GOT3 (cell line): Measurements from ENCODE around the gene RNF220.
A peak's percentile ranks its signal among the peaks of the same experiment; 100 is the strongest.

Experiments used
- DNase-seq: peaks from one replicate; lab custom pipeline; 2025; ENCODE audit warnings: mixed read lengths; lab: John Stamatoyannopoulos, UW

Gene RNF220

DNA sequence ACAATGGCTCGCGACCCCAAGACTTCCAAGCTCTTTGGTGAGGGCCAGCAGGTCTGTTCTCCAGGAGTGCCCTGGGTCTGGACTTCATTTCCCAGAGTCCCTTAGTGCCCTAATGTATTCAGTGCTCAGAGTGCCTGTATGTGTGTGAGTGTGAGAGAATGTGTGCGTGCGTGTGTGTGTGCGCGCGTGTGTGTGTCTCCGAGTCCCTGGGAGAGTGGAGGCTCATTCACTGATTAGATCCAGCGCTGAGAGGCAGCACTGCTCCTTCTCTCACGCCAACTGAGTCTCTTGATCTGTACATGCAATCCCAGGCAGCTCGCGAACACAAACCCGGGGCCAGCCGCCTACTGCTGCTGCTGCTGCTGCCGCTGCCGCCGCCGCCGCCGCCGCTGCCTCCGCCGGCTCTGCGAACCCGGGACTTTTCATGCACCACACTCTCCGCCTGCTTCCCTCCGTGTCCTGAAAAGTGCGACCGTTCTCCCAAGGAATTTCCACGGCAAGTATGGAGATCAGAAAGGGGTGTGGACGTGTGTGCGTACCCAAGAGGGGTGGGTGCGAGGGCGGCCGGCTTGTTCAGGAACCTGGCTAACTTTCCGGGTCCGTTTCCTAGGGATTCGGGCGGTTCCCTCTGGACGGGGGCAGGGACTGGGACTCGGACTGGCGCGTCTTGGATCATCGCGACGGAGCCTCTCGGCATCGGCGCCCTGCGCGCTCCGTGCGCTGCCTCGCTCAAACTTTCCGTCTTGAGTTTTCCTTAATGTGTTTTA lies at the start of gene RNF220:
TSS of gene RNF220 (plus strand) at position 225 of the 767 bp plus-strand sequence.
- peak; percentile 32 for DNase-seq

DNA sequence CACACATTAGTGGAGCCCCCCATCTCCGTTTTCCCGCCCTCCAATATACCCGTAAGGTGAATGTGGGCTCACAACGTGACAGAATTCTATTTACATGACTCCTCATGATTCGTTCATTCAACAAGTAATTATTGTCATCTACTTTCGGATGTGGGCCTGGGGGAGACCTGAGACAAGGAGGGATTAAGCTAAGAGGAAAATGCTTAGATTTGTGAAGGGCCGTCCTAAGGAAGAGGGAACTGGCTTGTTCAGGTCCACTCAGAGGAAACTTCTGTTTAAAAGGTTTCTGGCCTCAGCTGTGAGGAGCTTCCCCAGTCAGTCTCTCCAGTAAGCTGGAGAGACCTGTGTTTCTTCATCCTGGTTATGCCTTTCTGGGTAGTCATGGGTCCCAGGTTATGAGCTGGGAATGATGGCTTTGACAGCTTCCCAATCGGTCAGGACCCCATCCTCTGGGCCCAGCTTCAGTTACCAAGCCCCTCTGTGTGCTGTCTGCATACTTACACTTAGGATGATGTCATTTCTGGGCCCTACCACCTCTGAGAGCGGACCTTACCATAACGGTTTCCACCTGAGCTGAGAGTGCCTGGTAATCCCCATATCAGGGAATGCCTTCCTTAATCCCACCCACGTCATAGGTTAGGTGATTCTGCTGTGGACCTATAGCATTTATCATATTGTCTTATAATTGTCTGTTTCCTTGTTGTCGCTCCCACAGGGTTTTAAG lies 49.3 kb upstream of the RNF220 start:
- no peak for DNase-seq

DNA sequence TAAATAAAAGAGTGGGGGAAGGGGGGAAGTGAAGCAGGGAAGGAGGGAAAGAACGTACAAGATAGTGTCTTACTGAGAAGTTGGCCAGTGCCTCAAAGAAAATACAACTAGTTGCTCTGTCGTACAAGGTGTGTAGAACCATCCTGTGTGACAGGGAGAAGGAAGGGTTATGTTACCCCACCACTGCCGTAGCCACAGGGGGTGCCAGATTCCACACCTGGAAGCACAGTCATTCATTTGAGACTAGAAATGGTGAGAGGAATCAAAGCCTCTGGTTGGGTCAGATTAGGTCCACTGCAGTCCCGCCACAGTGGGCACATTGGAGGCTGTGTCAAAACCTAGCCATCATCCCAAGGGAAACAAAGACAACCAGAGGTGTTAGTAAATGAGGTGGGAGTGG lies 47.3 kb upstream of the RNF220 start:
- no peak for DNase-seq

DNA sequence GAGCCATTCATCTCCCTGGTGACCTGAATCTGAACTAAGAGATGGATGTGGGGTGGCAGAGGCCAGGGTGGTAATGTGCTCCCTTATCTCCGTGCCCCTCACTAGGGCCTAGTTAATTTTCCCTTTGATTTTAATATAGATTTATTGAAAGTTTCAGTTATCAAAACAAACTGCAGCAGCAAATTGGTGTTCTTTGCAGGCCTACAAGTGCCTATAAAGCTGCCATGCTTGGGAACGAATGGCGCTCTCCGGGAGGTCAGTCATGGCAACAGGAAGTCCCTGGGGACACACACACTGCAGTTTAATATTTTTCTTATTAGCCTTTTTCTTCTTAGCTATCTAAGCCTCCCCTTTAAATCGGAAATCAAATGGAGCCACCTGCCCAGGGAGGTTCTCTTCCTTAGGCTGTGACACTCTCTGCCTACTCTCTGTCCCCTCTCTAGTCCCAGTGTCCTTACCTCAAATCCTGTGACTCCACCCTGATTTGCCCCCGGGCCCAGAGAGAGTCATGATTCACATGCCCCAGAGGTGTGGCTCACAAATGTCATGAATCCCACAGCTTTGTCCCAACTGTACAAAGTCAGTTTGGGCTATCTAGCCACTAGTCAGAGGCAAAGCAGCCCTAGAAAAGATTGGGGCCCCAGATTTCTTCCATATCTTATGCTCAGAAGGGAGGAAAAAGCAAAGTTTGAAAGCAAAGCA lies 45.7 kb upstream of the RNF220 start:
- DNase-seq: no peak

DNA sequence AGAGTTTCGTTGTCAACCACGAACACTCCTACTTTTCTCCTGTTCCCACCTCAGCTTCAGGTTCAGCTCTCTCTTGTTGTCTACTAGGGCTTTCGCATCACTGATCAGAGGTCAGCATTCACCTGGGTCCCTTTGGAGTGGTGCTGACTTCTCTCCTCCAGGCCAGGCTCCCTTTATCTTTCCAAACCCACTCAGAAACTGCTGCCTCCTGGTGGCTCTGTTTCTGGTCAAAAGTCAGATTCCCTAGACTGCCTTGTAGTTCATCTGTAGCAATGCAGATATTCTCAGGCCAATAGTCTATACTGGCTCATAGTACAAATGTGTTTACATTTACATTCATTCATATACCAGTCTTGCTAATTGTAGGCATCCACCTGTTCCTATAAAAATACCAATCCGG lies 43.6 kb upstream of the RNF220 start:
- no peak for DNase-seq

DNA sequence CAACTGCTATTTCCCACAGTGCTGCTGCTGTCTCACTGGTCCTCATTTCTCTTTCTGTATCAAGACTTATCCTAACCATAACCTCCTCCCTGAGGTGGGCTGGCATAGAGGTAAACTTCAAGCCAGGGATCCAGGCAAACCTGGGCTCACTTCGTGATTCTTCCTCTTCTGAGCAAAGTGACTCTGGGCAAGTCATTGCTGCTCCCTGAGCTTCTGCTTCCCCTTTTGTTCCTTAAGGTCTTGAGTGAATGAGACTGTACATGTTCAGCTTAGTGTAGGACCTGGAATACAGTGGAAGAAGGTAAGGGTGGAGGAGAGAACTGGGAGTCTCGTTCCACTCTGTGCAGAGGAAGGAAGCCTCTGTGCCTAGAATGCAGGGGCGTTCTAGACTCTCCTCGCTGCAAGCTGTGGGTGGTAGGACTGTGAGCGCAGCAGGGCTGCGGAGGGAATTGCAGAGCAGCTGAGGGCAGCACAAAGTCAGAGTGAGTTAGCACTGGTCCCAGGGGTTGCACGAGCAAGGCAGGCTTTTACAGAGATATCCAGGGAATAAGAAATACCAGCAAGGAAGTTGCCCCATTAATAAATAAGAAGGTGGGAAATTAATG lies 38.6 kb upstream of the RNF220 start:
- DNase-seq: no peak

DNA sequence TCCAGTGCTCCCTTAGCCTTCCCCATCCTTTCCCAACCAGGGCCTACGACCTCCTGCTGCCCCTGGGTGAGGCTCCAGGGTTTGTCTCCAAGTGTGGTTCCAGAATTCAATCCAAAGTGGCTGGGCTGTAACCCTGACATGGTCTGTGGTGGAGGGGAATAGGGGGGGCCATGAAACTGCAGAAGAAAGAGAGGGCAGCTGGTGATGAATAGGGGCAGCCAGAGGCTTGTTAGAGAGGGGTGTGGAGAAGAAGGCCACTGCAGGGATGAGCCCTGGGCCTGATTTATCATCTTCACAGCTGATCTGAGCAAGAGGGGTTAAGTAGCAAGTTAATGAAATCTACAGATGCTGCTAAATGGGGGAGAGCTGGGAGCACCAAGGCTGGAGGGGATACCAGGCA lies 37.1 kb upstream of the RNF220 start:
- DNase-seq: no peak

DNA sequence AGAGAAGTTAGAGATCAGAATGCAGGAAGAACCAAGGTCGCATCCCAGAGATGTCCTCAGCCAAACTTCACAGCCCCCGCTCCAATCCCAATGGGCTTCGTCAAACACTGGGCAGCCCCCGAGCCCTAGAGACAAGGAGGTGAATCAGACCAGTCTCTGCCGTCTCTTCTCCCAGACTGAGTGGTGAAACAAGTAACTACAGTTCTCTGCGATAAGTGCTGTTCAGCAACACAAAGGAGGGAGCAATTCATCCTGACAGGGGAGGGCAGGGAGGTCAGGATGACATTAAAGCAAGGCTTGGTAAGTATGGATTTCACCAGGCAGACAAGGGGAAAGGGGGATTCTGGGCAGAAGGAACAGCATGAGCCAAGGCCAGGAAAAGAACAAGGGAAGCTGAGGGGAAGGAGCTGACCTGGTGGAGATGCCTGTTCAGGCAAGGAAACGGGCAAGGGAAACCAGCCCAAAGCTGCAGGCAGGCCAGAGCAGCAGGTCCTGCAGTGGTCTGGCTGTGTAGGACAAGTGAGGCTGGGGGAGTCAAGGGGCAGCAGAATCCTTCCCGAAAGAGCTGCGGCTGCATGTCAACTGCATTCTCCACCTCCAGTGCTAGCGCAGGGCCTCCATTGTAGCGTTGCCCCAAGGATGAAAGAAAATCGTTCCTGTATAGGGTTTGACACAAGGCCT lies 36.4 kb upstream of the RNF220 start:
- no peak for DNase-seq

DNA sequence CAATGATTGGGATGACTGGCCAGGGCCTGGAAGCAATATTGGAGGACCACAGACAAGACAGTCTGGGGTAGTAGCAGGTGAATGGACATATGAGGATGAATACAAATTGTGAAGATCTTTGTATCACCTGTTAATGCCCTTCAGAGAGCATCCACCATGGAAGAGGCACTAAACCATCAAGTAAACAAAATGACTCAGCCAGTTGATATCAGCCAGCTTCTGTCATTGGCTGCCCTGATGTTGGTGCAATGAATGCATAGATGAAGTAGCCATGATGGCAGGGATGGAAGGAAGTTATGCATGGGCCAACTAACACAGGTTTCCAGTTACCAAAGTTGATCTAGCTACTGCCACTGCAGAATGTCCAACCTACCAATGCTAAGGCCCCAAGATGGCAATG lies 33.8 kb upstream of the RNF220 start:
- DNase-seq: no peak

DNA sequence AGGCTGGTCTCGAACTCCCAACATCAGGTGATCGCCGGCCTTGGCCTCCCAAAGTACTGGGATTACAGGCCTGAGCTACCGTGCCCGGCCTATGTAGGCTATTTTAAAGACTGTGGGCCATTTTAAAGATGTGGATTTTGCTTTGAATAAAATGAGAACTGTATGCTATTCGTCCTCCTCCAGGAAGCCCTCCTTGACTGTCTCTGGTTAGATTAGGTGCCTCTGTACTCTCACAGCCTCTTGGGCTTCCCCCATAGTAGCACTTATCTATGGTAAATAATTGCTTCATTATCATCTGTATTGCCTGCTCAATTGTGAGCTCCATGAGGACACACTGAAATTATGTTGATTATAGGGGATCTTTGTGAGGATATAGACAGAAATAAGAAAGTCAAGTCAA lies 29.5 kb upstream of the RNF220 start:
- DNase-seq: no peak

DNA sequence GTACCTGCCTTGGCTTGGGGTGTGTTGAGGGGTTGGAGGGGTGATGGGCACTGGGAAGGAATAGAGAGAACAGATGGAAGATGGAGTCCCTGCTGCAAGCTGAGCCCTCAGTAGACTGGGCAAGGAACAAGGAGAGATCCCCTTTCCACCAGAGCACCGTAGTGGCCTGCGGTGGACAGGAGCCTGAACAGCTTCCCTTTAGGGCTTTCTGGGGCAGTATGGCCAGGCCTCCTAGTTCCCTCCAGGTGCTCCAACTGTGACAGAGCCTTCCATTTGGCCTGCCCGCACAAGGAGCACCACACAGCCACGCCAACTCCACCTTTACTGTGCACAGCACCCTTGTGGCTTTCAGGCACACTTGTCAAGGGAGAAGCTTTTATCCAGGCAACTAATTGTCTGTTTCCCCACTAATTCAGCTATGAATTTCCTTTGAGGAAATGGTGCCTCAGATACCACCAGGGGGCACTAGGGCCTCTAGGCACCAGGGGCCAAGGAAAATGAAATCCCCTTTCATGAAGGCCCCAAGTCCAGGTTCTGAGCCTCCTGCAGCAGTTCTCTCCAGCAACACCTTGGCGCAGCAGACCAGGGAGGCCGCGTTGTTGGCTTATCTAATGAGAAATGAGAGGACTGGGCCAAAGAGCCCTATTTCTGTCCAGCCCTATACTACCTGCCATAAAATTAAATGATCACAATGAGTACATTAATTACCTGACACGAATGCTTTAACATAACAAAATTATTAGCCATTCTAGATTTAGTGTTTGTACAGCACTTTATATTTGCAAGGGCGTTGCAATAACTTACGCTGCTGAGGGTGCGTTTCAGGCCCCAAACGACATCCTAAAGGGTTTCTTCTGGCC lies 26.9 kb upstream of the RNF220 start:
- peak; percentile 6 for DNase-seq

DNA sequence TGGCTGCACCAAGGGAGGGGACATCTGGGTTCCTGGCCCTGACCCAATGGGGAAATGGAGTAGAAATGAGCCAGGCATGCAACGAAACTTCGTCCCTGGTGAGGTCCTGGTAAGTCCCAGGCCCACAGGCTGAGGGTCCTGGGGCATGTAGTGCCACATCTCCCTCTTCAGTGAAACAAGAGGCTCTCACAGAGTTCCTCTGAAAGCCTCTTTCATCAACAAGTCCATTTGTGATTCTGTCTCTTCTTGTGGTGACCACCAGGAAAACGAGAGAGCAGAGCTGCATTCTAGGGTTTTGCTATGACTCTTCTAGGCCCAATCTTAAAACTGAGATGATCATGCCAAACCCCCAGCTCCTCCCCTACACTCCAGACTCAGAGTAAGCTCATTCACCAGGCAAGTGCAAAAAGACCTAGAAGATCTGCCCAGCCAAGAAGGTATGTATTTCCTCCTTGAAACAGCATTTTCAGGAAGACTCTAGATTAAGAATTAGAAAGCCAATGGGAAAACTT lies 24.3 kb upstream of the RNF220 start:
- no peak for DNase-seq

DNA sequence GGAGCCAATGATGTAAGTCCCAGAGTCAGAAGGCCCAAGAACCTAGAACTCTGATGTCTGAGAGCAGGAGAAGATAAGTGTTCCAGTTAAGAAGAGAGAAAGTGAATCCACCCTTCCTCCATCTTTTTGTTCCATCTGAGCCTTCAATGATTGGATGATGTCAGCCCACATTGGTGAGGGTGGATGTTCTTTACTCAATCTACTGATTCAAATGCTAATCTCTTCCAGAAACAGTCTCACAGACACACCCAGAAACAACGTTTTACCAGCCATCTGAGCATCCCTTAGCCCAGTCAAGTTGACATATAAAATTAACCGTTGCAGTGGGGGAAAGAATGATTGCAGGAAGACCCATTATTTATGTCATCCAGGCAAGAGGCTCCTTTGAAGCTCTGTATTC lies 16.5 kb upstream of the RNF220 start:
- DNase-seq: no peak

DNA sequence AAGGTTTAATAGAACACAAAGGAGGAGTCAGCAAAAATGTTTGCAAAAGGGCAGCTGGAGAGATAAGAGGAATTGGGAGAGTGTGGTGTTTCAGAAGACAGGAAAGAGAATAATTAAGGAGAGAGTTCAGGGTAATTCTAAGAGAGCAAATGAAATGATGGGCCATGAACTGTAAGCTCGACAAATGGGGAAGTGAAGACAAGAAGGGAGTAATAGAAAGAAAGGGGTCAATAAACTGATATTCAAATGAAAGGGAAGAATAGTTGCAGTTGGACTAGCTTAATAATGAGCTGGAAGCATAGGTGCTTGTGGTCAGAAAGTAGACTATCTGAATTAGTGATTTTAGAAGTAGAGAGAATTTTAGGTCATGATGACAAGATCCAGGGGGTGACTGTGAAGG lies 15.6 kb upstream of the RNF220 start:
- no peak for DNase-seq

DNA sequence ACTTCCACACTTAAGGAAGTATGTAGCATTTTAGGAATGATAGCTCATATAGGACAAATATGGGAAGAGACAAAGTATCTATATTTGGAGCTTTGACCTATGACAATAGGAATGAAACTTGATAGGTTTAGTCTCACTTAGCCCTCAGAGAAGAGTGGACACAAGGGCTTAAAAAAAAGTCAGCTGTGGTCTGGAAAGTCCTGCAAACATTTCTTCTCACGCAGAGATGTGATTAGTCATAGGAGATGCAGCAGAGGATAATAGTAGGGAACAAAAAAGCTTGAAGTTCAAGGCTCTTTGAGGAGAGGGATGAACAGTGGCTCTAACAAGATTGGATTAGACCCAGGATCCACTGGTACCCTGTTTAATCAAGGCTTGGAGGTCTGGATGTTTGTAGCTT lies 14.8 kb upstream of the RNF220 start:
- no peak for DNase-seq

DNA sequence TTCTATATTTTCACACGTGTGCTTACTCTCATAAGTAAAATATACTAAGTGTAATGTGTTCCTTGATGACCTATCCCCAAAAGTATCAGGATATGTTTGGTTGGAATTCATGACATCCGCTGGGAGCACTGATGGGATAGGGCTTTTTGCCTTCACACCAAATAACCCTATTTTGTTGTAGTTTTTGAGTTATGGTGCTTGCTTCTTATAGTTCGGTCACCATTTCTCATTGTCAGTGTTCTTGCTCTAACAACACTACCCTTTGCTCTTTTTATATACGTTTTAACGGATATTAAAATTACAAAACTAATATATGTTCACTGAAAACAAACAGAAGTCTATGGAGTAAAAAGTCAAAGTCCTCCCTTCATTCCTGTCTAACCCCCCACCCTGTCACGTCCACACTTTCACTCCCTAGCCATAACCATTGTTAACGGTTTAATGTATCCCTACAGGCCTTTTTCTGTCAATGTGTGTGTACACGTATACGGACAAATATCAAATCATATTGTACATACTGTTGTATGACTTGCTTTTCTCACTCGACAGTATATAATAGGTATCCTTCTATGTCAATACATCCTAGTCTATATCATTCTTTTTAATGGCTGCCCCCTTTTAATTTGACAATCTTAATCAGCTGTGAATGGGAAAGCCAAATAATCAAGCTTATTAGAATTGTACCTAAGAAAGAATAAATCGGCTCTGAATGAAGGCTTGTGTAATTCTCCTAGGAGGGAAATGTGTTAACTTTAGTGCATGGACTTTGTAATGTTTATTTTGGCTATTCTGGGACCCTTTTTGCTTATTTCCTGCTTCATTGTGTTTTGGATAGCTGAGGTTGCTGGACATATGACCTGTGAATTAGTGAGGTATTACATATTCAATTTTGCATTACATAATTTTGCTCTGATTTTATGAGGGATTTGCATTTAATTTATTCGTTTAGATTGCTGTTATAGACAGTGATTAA lies 3.5 kb upstream of the RNF220 start:
- no peak for DNase-seq

DNA sequence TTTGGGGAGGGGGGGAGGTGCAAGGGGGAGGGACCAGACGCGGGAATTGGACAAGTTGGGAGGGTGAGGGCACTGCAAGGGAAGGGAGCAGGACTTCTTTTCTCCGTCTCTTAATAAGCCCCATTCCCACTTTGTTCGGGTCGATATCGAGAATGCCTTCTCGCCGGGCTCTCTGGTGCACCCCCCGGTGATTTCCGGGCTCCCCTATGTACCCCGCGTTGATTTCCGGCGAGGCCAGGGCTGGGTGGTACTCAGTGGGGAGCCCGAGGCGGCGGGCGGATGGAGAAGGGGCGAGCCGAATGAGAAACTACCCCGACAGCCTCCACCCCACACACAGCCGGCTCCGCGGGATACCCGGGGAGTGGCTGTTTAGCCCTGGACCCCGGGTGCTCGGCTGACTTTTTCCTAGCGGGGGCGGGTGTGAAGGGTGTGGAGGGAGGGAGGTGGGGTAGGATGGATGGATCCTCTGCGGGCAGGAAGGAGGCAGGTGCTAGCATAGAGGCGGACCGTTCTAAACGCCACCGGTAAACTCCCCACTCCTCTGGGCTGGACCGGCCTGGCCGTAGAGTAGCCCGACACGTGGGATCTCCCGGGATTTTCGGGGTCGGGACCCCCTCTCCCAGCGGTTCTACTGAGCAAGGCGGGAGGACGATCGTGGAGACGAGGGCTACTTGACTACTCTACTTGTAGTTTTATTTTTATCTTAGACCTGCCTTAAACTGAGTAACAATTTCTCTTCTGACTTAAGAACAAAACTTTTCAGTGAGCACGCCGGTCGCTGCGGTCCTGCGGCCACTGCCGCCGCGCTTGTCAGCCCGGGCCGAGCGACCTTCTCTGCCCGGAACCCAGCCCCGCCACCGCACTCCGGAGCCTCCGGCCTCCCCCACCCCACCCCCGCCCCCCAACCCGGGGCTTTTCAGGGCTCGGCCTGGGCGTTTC lies 1.0 kb downstream of the RNF220 start:
- no peak for DNase-seq

DNA sequence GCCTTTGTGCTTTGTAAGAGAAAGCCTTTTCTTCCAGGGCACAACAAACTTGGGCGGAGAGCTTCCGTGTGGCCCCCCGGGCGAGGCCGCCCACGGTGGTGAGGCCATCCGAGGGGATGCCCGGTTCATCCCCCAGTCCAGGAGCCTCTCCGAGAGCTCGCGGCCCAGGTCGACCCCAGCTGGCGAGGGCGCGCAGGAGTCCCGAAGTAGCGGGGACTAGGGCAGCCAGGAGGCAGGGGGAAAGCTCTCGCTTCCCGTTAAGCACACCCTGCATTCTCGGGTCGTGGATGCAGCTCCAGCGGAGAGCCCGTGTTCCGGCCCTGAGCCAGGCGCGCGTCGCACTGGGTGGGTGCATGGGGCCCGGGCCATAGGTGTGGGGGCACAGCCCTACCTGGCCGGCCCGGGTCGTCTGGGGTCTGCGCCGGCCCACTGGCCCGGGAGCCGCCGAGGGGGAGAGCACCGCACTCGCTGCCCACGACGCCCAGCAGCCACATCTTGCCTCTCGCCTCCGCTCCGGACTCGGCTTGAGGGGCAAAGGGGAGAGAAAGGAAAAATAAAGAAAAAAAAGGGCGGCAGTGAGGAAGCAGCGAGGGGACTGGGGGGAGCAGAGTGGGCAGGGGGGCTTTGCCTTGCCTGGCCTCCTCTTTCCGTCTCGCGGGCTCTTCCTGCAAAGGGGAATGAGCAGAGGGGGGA lies 1.8 kb downstream of the RNF220 start:
- no peak for DNase-seq
